Testis (tissue), 3 donors: ENCODE results near the gene WNT9B. TPM values are rescaled to one million over a fixed set of nuclear protein-coding genes. Genes with fewer than 3 reads are reported as not detected.
"Not testable (repeated sequence)": the region's sequence is repeated elsewhere in the genome, so short reads cannot be mapped to it uniquely, and the experiment has no call there.

Experiments
- DNase-seq: peaks from one replicate; pipeline ENCODE4 v3.0.0-alpha.2; 2019
- H3K27ac ChIP-seq, 2 donors: fragments of 200-600 bp; sonication (generic); one replicate each; pipeline ENCODE4 v1.5.1; 2019
- H3K27me3 ChIP-seq: fragments of 200-600 bp; sonication (generic); one replicate; pipeline ENCODE4 v1.5.1; 2019
- H3K36me3 ChIP-seq: fragments of 200-600 bp; sonication (generic); one replicate; pipeline ENCODE4 v1.5.1; 2017; ENCODE audit warnings: low read depth; ENCODE audit errors: missing control alignments
- H3K4me1 ChIP-seq: fragments of 200-600 bp; sonication (generic); one replicate; pipeline ENCODE4 v1.5.1; 2019
- H3K4me3 ChIP-seq, 2 donors: fragments of 200-600 bp; sonication (generic); one replicate each; pipeline ENCODE4 v1.5.1; 2017 to 2019
- H3K9me3 ChIP-seq: fragments of 200-600 bp; sonication (generic); one replicate; pipeline ENCODE4 v1.5.1; 2017
- CTCF ChIP-seq, 3 experiments: fragments of 450-650 bp in 2 of 3; fragments of 200-600 bp in 1 of 3; sonication (generic) in 1 of 3; IDR thresholded peaks; one replicate each; pipeline ENCODE4 v1.5.1; 2016 to 2019; ENCODE audit warnings: antibody characterized with exemption in 3 of 3, mild to moderate bottlenecking in 2 of 3, moderate library complexity in 1 of 3
- POLR2A ChIP-seq: fragments of 450-650 bp; IDR thresholded peaks from one replicate; pipeline ENCODE4 v1.6.1; 2017; ENCODE audit warnings: antibody characterized with exemption, mild to moderate bottlenecking, moderate library complexity
- WGBS, 2 donors: methylation state at CpG; one replicate each; pipeline ENCODE4 v1.1.5; 2018; 5-methylcytosine and 5-hydroxymethylcytosine counted together
- intact Hi-C: fragments of 100-400 bp; cut with DNase I; formaldehyde crosslinking; loops from one replicate; pipeline ENCODE4 v1.15.1; 2023; ENCODE audit warnings: low total_unique reads
- polyA plus RNA-seq: library from polyadenylated mRNA; stranded (reverse); fragments of 350-450 nt; fragmentation: Illumina TruSeq; extraction: RNeasy Lipid Tissue Mini Kit (QIAGEN cat#74804); gene quantifications from one replicate; pipeline ENCODE4 v1.2.3, GENCODE V29; 2014; ENCODE audit warnings: low read depth, low replicate concordance; ENCODE audit not compliant: insufficient read depth
- total RNA-seq, 2 donors: library from RNA; depleted of rRNA; stranded (reverse); fragments of >200 nt; gene quantifications; one replicate each; pipeline ENCODE4 v1.2.3, GENCODE V29; 2016

The WNT9B gene
- total and polyA plus RNA-seq, 3 donors from 2014 or later: 0.50 to 1.2 TPM; not detected in 1

DNA sequence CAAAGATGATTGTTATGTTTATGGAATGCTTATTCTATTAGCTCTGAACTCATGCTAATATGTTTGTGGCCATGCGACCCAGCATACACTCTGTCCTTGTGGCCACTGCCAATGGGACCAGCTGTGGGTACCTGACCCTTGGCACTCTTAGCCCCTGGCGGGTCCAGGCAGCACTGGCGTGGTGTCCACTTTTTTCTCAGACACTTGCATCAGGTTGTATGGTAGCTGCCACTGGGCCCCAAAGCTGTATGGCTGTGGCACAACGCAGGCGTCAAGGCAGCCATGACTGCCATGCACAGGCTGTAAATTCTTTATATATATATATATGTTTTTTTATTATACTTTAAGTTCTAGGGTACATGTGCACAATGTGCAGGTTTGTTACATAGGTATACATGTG lies 12.2 kb upstream of the WNT9B start:
- DNase-seq: no peak
- Histone ChIP-seq H3K9me3 (no peaks in the 10 kb centered on the region), H3K36me3 (no peaks in the 10 kb centered on the region), H3K27me3 (no peaks in the 10 kb centered on the region), H3K4me3 (no peak overlapping the region), H3K27ac (no peak overlapping the region), H3K4me1 (no peaks in the 10 kb centered on the region)
- TF ChIP-seq POLR2A (no peak), CTCF (IDR thresholded peaks at IDR 0.05) (no peak)
- WGBS, 2 donors: 93 to 95% methylated on average over 5 of the region's 5 CpGs
- intact Hi-C loops: no loop called here

DNA sequence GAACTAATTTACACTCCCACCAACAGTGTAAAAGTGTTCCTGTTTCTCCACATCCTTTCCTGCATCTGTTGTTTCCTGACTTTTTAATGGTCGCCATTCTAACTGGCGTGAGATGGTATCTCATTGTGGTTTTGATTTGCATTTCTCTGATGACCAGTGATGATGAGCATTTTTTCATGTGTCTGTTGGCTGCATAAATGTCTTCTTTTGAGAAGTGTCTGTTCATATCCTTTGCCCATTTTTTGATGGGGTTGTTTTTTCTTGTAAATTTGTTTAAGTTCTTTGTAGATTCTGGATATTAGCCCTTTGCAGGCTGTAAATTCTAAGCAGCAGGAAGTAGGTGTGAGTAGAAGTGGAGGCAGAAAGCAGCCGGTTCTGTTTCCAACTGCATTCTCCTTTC lies 10.8 kb upstream of the WNT9B start:
- H3K4me3 ChIP-seq, H3K27ac ChIP-seq, DNase-seq, H3K4me1 ChIP-seq, H3K36me3 ChIP-seq, H3K9me3 ChIP-seq, intact Hi-C loops, H3K27me3 ChIP-seq: not testable (repeated sequence)
- WGBS, 2 donors: 61 to 70% methylated on average over 3 of the region's 3 CpGs

DNA sequence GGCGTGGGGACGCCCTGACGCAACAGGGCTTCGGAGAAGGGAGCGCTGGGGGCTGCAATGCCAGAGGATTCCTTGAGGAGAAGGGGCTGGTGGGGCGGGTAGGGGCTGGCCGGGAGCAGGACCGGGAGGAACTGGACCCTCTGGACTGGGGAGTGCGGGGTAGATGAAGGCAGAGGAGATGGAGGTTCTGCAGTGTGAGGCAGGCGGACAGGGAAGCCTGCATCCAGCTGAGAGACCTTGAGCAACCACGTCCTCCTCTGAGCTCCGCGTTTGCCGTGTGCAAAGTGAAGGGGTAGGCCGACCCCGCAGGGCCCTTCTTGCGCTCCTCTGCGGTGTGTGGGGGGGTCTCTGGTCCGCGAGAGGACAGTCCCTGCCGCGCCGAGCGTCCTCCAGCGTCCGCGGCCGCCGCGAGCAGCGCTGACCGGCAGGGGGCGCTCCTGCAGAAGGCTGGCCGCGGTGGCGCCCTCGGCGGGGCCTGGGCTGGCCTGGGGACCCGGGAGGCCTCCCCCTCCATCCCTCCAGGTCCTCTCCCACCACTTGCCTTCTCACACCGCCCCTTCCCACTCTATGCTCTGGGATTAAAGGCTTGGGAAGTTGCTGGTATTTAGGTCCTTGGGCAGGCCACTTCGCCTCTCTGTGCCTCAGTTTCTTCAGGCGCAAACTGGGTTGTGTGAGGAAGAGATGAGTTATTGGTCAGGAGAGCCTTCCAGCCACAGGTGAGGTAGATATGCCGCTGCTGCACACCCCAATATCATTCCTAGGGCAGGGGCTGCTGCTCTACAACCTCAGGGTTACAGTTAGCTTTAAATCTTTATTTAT lies 9.6 kb upstream of the WNT9B start:
- Histone ChIP-seq H3K27me3 (no peaks in the 10 kb centered on the region), H3K4me1 (no peaks in the 10 kb centered on the region), H3K4me3 (peak overlapping the region in 1 of 2 donors; percentile 10), H3K36me3 (no peaks in the 10 kb centered on the region), H3K9me3 (no peaks in the 10 kb centered on the region), H3K27ac (no peak overlapping the region)
- intact Hi-C loops: no loop called here
- no peak for TF ChIP-seq POLR2A
- peak; percentile 62 to 85 (median 71) for TF ChIP-seq CTCF (IDR thresholded peaks at IDR 0.05)
- DNase-seq: peak; percentile 50
- WGBS, 2 donors: 11 to 20% methylated on average over 19 to 43 of the region's 43 CpGs

DNA sequence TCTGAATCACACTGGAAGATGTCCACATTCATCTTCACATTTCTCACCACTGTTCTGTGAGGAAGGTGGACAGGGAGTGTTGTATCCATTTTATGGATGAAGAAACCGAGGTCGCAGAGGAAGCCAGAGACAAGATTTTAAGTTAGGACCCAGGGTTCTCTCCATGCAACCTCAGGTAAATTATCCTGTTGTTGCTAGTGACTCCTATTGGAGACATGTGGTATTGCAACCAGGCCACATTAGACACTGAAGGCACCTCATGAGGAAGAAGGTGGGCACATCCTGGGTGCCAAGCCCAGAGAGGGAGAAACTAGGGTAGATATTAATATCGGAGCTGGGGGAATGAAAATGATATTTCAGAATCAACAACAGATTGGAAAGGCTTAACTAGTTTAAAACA lies 8.5 kb upstream of the WNT9B start:
- WGBS, 2 donors: 78 to 93% methylated on average over 3 of the region's 3 CpGs
- Histone ChIP-seq H3K27ac (no peak overlapping the region), H3K36me3 (no peaks in the 10 kb centered on the region), H3K4me1 (no peaks in the 10 kb centered on the region), H3K9me3 (no peaks in the 10 kb centered on the region), H3K4me3 (no peak overlapping the region), H3K27me3 (no peaks in the 10 kb centered on the region)
- DNase-seq: no peak
- intact Hi-C loops: no loop called here
- TF ChIP-seq POLR2A: no peak
- peak in 1 of 3 experiments; percentile 29 for TF ChIP-seq CTCF (IDR thresholded peaks at IDR 0.05)

DNA sequence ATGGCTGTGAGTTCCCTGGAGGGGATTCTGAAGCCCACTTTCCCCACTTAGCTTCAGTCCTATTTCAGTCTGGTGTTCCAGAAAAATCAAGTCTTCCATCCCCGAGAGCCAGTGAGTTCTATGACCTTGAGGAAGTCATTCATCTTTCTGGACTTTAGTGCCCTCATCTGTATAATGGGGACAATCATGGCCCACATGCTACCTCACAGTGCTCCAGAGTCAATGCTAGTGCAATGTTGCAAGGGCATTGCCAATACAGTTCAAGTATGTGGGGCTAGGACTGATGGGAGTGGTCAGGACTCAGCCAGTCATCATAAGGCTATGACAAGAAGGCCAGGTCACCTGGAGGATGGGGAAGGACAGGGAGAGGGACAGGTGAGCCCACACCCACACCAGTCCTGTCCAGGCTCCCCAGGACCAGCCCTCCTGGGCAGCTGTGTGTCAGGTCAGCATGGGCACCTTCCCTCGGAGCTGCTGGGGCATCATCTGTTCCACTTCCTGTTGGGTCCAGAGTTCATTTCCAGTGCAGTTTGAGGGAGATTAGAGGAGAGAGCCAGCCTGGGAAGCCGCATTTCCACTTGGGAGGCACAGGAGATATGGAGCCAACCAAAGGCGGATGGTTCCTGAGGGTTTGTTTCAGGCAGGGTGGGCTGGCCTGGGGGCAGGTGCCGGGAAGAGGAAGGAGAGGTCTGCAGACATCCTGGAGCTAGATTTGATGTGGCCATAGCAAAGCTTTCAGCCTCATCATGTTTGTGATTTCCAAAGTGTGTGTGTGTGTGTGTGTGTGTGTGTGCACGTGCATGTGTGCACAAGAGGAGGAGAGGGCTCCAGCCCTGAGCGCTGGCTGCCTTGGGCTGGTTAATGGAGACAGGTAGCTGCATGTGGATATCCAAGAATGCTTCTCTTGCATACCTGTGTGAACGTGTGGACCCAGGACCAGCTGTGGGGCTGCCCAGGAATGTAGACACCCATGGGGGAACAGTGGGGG lies 3.9 kb upstream of the WNT9B start:
- WGBS, 2 donors: 62 to 65% methylated on average over 8 of the region's 8 CpGs
- H3K36me3 ChIP-seq: no peaks in the 10 kb centered on the region
- peaks cover 6% of the 10 kb centered on the region for H3K4me1 ChIP-seq
- intact Hi-C loops: no loop called here
- no peak overlapping the region for H3K4me3 ChIP-seq
- no peak for TF ChIP-seq CTCF (IDR thresholded peaks at IDR 0.05)
- no peak for TF ChIP-seq POLR2A
- H3K27ac ChIP-seq: no peak overlapping the region
- H3K27me3 ChIP-seq: peaks cover 4% of the 10 kb centered on the region
- DNase-seq: no peak
- no peaks in the 10 kb centered on the region for H3K9me3 ChIP-seq
